Activated CD4-positive, alpha-beta T cell treated with anti-CD3 and anti-CD28 coated beads for 24 hours (primary cell): ENCODE measurements around the gene RNF144A.

Experiments used
- DNase-seq, 2 donors: peaks; one replicate each; pipeline ENCODE4 v3.0.0-alpha.2; 2020; ENCODE audit warnings: low read depth in 2 of 2

The RNF144A gene

GRCh38 chr2:7044253-7045250 lies 127.3 kb downstream of the RNF144A start:
- DNase-seq, result peak; percentile 32 to 44

GRCh38 chr2:7045601-7046590 lies 128.7 kb downstream of the RNF144A start:
- no peak for DNase-seq

GRCh38 chr2:7047661-7048060 lies 130.4 kb downstream of the RNF144A start:
- DNase-seq, result no peak

- no peak for DNase-seq
These were observed 131.6 kb downstream of the RNF144A start for GRCh38 chr2:7048762-7049294.

- DNase-seq, result no peak
These were observed 135.2 kb downstream of the RNF144A start for GRCh38 chr2:7052404-7052803.

- no peak for DNase-seq
These were observed 136.5 kb downstream of the RNF144A start for GRCh38 chr2:7053650-7054265.

GRCh38 chr2:7057865-7058400 lies 140.7 kb downstream of the RNF144A start:
- no peak for DNase-seq

GRCh38 chr2:7060156-7060555 lies 142.9 kb downstream of the RNF144A start:
- DNase-seq, result no peak

- DNase-seq, result no peak
These were observed 143.6 kb downstream of the RNF144A start for GRCh38 chr2:7060631-7061449.

- DNase-seq, result no peak
These were observed 144.2 kb downstream of the RNF144A start for GRCh38 chr2:7061450-7061789.

GRCh38 chr2:7061921-7062320 lies 144.7 kb downstream of the RNF144A start:
- DNase-seq, result no peak

GRCh38 chr2:7063789-7064188 lies 146.6 kb downstream of the RNF144A start:
- no peak for DNase-seq

- no peak for DNase-seq
These were observed 151.2 kb downstream of the RNF144A start for GRCh38 chr2:7068457-7068856.

GRCh38 chr2:7070483-7070882 lies 153.3 kb downstream of the RNF144A start:
- no peak for DNase-seq

- DNase-seq, result no peak
These were observed 153.9 kb downstream of the RNF144A start for GRCh38 chr2:7071154-7071553.

GRCh38 chr2:7071916-7072556 lies 154.8 kb downstream of the RNF144A start:
- DNase-seq, result no peak

- no peak for DNase-seq
These were observed 156.7 kb downstream of the RNF144A start for GRCh38 chr2:7073901-7074300.

- no peak for DNase-seq
These were observed 158.6 kb downstream of the RNF144A start for GRCh38 chr2:7075834-7076233.

GRCh38 chr2:7077660-7078267 lies 160.6 kb downstream of the RNF144A start:
- no peak for DNase-seq
